NCI-H1092 treated with DMSO at 0.1 percent for 48 hours (cell line): ENCODE measurements around the gene IGLL5.

ENCODE experiments used
- DNase-seq: peaks from one replicate; lab custom pipeline; 2025; lab: John Stamatoyannopoulos, UW

IGLL5 gene

DNA sequence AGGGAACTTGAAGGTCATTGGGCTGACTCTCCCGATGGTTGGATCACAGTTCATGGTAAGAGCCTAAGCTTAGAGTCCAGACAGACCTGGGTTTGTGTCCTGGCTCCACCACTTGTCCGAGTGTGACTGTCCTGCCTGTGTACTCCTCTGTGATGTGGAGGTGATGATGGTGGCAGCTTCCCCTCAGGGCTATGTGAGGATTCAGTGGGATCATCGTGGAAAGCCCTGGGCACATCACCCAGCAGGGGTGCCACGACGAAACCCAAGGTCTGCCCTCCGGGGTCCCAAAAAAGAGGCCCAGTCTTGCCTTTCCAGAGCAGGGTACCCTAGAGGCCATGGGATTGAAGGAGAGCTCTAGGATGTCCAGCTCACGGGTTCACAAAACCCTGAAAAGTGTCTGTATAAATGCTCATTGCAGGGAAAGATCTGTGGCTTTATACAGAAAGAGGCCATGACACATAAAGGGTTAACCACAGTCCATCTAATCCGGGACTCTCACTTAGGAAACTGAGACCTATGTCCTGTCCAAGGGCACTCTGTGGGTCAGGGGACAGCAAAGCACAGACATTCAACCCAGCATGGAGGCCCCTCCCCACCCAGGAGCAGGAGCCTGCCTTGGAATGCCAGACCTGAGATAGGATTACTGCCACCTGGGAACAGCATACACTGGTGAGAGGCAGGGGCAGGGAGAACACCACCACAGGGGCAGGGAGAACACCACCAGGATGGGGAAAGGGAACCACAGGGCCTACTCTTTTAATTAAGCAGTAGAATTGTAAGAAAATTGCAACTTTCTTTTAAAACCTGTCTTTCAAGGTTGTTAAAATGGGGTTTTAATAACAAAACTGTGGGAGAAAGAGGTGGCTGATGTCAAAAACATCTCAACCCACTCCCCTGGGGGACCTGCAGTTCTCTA is 51.3 kb downstream of the IGLL5 start:
- DNase-seq, result no peak

DNA sequence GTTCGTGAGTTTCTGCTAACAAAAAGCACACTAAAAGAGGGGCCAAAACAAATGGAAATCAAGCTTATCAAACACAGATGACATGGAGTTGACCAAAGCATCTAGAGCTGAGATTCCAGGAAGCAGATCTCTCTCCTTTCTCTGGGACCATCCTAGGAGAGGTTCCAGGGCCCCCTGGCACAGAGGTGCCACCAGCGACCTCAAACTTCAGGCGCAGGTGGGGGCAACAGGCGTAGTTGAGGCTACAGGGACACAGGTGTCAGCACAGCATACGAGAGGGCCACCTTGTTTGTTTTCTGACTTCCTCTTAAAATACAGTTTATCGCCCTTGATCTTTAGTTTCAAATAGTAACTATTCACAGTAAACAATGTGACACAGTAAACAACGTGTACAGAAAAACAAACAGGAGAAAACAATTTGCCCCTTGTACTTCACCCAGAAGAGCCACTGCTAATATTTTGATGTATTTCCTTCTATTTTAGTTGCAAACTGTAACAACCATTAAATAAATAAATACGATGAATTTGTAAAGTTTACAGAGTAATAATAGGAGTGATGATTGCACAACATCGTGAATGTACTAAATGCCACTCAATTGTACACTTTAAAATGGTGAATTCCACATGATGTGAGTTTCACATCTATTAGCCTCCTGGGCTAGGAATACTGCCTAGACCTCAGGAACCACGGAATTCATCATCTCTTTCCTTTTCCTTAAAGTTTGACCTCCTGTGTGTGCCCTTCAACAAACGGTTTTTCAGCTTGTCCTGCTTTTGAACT is 52.2 kb downstream of the IGLL5 start:
- no peak for DNase-seq

DNA sequence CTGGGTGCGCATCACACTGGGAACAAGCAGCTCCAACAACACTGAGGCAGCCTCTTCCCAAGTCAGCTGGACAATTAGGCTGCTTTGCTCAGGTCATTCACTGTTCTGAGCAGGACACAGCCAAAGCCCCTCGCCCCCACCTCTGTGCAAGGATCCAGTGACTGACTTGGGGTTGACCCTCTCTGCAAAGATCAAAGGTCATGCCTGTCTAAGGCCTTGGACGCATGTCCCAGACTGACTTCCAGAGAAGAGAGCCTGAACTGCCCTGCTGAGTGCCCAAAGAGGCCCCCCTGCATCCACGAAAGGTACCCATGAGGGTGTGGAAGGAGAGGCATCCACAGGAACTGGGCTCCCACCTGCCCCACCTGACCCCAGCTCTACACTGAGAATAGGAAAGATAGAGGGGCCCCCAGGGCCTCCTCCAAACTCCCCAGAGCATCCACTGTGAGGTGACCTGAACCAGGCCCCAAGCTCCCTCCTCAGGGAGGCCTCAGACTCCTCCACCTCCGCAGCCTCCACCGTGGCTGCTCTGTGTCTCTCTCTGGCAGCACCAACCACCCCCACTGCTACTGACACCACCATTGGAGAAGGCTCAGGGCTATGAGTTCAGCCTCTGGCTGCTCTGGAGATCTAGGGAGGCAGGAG is 53.5 kb downstream of the IGLL5 start:
- DNase-seq, result no peak

DNA sequence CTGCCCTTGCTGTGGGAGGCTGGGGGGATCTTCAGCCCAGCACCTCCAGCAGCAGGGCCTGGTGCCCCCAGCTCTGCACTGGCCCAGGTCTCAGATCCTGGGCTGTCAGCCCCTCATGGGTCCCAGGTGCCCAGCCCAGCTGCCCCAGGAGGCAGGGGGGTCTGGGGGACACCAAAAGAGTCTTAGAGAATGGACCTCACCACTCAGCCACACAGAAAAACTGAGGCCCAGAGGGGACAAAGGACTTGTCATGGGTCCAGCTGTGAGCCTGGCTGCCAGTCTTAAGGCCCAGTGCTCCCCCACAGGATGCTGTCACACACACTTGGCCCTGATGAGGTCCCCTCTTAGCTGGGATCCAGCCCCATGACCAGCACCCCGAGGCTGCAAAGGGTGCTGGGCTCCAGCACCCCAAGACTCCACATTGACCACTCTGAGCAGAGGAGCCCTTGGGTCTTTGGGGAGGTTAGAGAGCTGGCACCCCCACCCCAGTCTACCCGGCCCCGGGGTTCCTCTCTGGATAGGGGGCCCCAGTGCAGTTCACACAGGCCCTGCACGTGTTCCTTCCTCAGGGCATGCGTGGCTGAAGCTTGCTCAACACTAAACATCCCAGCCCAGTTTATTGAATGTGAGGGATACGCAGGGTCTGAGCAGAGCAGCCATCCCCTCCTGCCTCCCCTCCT is 54.4 kb downstream of the IGLL5 start:
- no peak for DNase-seq

DNA sequence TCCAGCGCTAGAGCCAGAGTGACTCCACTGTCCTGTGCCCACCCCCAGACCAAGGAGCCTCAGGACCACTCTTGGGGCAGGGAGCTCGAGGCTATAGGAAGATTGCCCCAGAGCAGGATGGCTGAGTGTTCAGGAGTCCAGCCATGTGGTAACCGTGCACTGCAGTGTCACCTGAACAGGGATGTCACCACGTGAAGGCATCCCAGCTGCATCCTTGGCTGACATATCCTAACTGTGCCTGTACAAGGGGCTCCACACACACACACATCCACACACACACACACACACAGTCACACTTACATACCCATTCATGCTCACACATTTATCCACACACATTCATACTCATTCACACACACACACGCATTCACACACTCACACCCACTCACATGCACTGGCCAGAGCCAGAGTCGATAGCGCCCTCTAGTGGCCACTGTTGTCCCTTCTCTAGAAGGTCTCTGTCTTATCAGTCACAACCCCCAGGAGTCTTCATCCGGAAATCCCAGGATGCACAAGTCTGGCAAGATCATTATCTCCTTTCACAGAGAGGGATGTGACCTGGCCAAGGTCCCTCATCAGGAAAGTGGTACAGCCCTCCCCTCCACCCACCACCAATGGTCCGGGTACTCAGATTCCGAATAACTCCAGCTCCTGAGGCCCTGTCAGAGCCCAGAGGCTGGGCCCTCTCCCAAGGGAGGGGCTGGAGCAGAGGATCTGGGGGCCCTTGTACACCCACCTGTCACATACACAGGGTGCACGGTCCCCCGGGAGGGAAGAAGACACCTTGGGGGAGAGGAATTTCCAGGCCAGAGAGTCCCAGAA is 55.1 kb downstream of the IGLL5 start:
- peak; percentile 11 for DNase-seq

DNA sequence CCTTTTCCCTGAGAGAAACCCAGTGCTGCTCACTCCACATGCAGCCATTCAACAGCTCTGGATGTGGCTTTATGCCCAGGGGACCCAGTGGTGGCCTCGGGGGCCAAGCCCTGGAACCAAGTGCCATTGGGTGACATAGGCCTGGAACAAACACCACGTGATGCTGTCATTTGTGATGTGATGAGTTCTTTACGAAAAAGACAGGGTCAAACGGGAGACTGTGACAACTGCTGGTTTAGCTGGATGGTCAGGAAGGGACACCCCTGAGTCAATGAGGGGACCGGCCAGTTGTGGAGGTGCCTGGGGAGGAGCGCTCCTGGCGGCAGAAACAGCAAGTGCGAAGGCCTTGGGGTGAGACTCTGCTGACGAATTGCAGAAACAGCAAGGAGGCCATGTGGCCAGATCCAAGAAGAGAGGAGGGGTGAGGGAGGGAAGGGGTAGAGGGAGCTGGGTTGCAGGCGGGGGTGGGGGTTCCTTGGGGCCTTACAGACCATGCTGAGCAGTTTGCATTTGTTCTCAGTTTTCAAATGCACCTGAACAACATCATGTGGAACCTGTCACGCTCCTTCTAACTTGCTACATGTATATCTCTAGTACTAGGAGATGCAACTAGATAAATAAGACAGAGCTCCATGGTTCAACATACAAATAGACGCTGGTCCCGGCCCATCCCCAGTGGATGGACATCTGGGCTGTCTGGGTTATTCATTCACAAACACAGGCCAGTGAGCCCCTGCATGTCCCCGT is 56.1 kb downstream of the IGLL5 start:
- no peak for DNase-seq

DNA sequence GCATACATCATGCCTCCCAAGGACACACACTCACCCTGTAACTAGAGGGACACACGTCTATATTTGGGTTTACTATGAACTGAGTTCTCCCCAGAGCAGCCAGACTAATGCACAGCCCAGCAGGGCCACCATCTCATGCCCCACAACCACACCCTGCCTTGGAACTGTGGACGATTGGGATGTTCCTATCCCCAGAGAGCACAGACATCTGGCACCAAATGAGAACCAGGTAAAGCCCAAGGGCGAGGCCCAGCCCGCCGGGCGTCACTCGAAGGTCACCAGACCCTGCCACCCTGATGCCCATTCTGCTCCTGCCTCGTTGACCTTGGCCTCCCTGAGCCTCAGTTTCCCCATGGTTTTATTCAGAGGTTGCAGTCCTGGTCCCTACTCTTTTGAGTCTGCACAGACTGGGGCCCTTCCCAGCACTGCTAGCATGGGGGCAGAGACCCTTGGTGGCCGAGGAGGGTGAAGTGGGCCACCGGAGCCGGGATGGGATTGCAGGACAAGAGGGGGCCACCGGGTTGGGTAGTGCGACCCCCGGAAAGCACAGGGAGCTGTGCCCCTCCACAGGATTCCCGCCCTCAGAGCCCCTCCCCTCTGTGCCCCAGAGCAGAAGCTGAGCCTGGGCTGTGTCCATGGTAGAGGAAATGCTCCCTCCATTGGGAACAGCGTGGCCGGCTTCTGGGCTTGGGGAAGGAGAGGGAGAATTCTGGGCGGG is 56.8 kb downstream of the IGLL5 start:
- no peak for DNase-seq

DNA sequence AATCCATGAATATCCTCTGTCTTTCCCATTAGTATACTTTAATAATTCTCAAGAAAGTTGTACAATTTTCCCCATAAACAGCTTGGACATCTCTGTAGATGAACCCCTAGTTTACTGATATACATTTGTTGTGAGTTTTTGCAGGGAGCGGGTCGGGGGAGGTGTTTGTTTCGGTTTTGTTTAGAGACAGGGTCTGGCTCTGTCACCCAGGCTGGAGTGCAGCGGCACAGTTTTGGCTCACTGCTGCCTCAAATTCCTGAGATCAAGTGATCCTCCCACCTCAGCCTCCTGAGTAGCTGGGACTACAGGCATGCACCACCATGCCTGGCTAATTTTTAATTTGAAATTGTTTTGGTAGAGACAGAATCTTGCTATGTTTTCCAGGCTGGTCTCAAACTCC is 57.6 kb downstream of the IGLL5 start:
- DNase-seq, result no peak
